ENCODE measurements around the gene PTPRN2. TPM values are rescaled to one million over a fixed set of nuclear protein-coding genes. Genes with fewer than 3 reads are reported as not detected.

Gene PTPRN2
- total RNA-seq, 1 experiment from 2014 or later, result 1.1 TPM

DNA sequence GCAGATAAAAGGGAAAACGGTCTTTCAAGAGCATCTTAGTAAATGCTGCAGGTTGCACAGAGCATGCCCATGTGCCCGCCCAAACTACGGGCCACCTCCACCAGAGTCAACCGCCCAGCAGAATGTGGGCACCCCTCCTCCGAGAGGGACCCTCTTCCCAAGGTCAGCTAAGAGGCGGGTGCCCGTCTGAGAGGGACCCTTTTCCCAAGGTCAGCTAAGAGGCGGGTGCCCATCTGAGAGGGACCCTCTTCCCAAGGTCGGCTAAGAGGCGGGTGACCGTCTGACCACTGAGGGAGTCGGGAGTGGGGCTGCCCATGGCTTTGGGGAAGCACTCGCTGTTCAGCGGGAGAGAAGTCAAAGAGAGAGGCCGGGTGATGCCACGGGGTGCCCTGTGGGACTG, 113.1 kb downstream of the PTPRN2 start:
- Histone ChIP-seq H3K27ac (ENCODE audit: low read length) (no peak overlapping the region), H3K4me1 (ENCODE audit: control insufficient read depth, insufficient read depth, low read length) (no peaks in the 10 kb centered on the region), H3K4me3 (ENCODE audit: low read depth in 2 of 2, low read length in 2 of 2) (no peak overlapping the region), H3K36me3 (ENCODE audit: control insufficient read depth, insufficient read depth, low read length) (no peaks in the 10 kb centered on the region), H3K9me3 (ENCODE audit: control insufficient read depth, insufficient read depth, low read depth, low read length) (no peaks in the 10 kb centered on the region), H3K27me3 (ENCODE audit: control insufficient read depth, insufficient read depth, low read length) (peaks cover 4% of the 10 kb centered on the region; the same call in 1 of the 2 replicates)
- ChIA-PET CTCF (no interaction called here), POLR2A (no interaction called here)
- in situ Hi-C loops (cut with HindIII; ENCODE audit: low pct_unique_long_range_greater_than_20kb, low sequenced_read_pairs) (no loop called here), intact Hi-C loops (cut with micrococcal nuclease; ENCODE audit: unreplicated experiment) (no loop called here)
- ATAC-seq (no peak), DNase-seq (ENCODE audit: low read depth, low spot score) (no peak)
- no TSS peak for BruUV-seq (replicated peaks)
- no peak for TF ChIP-seq TCF7L2 (IDR thresholded peaks at IDR 0.05; ENCODE audit: low read depth, low read length)
- TF ChIP-seq, protein P1, sequence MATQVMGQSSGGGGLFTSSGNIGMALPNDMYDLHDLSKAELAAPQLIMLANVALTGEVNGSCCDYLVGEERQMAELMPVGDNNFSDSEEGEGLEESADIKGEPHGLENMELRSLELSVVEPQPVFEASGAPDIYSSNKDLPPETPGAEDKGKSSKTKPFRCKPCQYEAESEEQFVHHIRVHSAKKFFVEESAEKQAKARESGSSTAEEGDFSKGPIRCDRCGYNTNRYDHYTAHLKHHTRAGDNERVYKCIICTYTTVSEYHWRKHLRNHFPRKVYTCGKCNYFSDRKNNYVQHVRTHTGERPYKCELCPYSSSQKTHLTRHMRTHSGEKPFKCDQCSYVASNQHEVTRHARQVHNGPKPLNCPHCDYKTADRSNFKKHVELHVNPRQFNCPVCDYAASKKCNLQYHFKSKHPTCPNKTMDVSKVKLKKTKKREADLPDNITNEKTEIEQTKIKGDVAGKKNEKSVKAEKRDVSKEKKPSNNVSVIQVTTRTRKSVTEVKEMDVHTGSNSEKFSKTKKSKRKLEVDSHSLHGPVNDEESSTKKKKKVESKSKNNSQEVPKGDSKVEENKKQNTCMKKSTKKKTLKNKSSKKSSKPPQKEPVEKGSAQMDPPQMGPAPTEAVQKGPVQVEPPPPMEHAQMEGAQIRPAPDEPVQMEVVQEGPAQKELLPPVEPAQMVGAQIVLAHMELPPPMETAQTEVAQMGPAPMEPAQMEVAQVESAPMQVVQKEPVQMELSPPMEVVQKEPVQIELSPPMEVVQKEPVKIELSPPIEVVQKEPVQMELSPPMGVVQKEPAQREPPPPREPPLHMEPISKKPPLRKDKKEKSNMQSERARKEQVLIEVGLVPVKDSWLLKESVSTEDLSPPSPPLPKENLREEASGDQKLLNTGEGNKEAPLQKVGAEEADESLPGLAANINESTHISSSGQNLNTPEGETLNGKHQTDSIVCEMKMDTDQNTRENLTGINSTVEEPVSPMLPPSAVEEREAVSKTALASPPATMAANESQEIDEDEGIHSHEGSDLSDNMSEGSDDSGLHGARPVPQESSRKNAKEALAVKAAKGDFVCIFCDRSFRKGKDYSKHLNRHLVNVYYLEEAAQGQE (IDR thresholded peaks at IDR 0.05; ENCODE audit: insufficient read depth in 1 of 2, low read depth in 2 of 2, low read length in 1 of 2), result no peak
- TF ChIP-seq SIN3A (IDR thresholded peaks at IDR 0.05; ENCODE audit: borderline replicate concordance, insufficient read depth, low read depth, low read length), result no peak
- TF ChIP-seq POLR2AphosphoS5 (IDR thresholded peaks at IDR 0.05; ENCODE audit: low read depth, low read length), result no peak
- TF ChIP-seq, protein P2, sequence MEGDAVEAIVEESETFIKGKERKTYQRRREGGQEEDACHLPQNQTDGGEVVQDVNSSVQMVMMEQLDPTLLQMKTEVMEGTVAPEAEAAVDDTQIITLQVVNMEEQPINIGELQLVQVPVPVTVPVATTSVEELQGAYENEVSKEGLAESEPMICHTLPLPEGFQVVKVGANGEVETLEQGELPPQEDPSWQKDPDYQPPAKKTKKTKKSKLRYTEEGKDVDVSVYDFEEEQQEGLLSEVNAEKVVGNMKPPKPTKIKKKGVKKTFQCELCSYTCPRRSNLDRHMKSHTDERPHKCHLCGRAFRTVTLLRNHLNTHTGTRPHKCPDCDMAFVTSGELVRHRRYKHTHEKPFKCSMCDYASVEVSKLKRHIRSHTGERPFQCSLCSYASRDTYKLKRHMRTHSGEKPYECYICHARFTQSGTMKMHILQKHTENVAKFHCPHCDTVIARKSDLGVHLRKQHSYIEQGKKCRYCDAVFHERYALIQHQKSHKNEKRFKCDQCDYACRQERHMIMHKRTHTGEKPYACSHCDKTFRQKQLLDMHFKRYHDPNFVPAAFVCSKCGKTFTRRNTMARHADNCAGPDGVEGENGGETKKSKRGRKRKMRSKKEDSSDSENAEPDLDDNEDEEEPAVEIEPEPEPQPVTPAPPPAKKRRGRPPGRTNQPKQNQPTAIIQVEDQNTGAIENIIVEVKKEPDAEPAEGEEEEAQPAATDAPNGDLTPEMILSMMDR (IDR thresholded peaks at IDR 0.05), result no peak

DNA sequence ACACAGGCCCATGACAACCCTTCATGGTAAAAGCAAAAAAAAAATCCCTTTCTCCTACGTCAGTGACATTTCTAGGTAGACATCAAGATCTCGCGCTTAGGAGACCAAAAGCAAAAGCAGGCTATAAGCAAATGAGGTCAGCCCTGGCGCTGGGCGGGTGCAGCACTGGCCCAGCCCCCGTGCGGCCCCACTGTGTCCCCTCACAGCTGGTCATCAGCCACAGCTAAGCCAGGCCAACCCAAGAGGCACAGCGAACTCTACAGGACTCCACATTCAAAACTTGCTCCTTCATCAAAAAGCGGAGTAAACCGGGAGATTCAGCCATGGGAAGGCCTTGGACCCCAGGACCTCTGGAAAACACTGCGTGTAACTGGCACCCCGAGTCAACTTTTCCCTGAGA, 113.7 kb downstream of the PTPRN2 start:
- peaks cover 4% of the 10 kb centered on the region; the same call in 1 of the 2 replicates for H3K27me3 ChIP-seq (ENCODE audit: control insufficient read depth, insufficient read depth, low read length)
- TF ChIP-seq SIN3A (IDR thresholded peaks at IDR 0.05; ENCODE audit: borderline replicate concordance, insufficient read depth, low read depth, low read length), result no peak
- TF ChIP-seq, protein P1 (IDR thresholded peaks at IDR 0.05; ENCODE audit: insufficient read depth in 1 of 2, low read depth in 2 of 2, low read length in 1 of 2), result no peak
- no peak for TF ChIP-seq TCF7L2 (IDR thresholded peaks at IDR 0.05; ENCODE audit: low read depth, low read length)

More for the DNA sequence above, 113.7 kb downstream of the PTPRN2 start:
- in situ Hi-C loops (cut with HindIII; ENCODE audit: low pct_unique_long_range_greater_than_20kb, low sequenced_read_pairs) (no loop called here), intact Hi-C loops (cut with micrococcal nuclease; ENCODE audit: unreplicated experiment) (no loop called here)
- H3K9me3 ChIP-seq (ENCODE audit: control insufficient read depth, insufficient read depth, low read depth, low read length), result no peaks in the 10 kb centered on the region
- no TSS peak for BruUV-seq (replicated peaks)
- H3K4me1 ChIP-seq (ENCODE audit: control insufficient read depth, insufficient read depth, low read length), result no peaks in the 10 kb centered on the region
- CTCF ChIA-PET, result no interaction called here
- no peak overlapping the region for H3K4me3 ChIP-seq (ENCODE audit: low read depth in 2 of 2, low read length in 2 of 2)
- POLR2A ChIA-PET, result no interaction called here
- ATAC-seq (no peak), DNase-seq (ENCODE audit: low read depth, low spot score) (no peak)
- H3K36me3 ChIP-seq (ENCODE audit: control insufficient read depth, insufficient read depth, low read length), result no peaks in the 10 kb centered on the region
- H3K27ac ChIP-seq (ENCODE audit: low read length), result no peak overlapping the region
